ENCODE results near the gene SLC39A8.

Gene SLC39A8

GRCh38 chr4:102230194-102230593 lies 115.1 kb downstream of the SLC39A8 start:
- DNase-seq (ENCODE audit: low read depth) = no peak

DNA sequence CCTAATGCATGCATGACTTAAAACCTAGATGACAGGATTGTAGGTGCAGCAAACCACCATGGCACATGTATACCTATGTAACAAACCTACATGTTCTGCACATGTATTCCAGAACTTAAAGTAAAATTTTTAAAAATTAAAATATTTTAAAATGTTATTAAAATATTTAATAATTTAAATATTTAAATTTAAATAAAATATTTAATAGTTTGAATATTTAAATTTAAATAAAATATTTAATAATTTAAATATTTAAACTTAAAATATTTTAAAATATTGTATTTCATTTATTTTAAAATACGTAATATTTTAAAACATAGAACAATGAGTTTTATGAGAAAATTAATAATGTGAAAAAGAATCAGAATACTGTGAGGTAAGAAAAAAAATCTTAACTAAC lies 117.9 kb downstream of the SLC39A8 start:
- no peak for DNase-seq (ENCODE audit: low read depth)

- DNase-seq (ENCODE audit: low read depth) = no peak
Measured at GRCh38 chr4:102223461-102223860, 121.8 kb downstream of the SLC39A8 start.

DNA sequence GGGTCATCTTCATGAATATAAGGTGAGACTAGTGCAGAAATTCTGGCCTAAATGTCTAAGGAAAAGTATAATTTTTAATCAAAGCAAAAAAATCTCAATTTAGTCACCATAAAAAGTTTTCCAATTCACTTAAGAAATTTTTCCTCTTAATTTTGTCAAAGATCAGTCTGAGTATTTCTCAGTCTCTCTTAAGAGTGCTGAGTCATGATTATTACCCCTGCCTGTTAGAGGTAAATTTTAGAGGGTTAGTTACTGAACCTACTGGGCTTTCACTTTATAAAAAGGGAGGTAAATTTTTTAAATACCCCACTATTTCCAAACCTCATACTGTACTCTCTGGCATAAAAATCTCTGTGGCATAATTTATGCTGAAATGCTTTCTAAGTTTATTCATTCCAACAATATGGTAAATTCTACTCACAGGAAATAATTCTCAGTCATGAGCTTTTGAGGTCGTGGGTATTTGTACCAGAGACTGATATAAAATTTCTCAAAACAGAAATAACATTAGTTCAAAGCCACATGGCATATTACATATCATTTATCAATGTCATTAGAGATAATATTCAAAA lies 122.4 kb downstream of the SLC39A8 start:
- DNase-seq (ENCODE audit: low read depth) = no peak

DNA sequence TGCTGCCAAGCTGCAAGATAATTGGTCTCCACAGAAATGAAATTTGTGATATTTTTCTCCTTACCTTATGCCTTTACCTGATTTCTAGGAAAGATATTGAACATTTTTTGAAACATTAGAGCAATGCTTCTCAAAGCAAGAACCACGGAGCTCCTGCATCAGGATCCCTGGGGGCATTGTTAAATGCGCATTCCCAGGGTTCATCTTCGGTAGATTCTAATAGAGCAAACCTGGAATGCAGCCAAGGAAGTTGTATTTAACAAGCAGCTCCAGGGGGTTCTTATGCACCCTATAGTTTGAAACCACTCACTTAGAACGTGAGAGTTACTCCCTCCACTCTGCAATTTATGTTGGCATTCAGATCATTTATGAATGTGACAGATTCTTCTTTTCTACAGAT lies 126.2 kb downstream of the SLC39A8 start:
- no peak for DNase-seq (ENCODE audit: low read depth)

DNA sequence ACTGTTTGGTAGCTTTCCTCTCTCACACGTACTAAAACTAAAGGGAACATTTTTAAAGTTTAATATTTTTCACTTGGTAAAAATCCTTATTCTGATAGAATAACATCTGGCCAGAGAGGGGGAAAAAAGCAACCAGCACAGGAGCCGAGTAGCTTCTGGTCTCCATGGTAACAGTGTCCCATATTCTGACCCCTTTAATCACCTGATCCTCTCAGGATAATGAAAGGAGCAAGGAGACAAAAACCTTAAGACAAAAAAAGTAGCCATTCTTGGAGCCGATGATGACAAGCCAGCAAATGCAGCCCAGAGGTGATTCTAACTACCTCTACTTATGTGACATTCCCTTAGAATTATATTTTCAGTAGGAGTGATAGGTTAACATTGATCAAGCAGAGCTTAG lies 126.6 kb downstream of the SLC39A8 start:
- DNase-seq (ENCODE audit: low read depth) = no peak

DNA sequence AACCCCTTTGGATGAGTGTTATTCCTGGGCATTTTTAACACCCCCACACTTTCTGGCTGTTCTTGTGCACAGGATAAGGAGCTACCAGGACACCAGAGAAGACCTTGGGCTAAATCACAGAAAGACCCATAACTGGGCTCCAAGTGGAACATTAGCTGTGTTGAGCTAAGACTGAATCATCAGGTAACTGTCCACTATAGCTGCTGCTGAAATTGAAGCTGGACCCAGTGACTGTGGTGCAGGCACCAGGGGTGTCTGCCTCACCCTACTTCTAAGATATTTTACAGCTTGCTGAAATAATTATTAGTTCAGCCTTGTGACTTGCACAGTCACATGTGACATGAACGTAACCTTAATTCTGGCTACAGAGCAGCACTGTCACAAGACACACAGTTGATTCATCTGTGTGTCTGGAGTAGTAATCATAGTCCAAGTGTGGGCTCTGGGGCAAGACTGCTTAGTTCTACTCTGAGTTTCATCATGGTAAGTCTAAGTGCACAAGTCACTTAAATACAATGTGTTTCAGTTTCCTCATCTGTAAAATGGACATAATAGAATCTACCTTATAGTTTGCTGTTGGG lies 127.4 kb downstream of the SLC39A8 start:
- DNase-seq (ENCODE audit: low read depth) = no peak

GRCh38 chr4:102217345-102217744 lies 127.9 kb downstream of the SLC39A8 start:
- DNase-seq (ENCODE audit: low read depth) = no peak

- no peak for DNase-seq (ENCODE audit: low read depth)
Measured at GRCh38 chr4:102216666-102217065, 128.6 kb downstream of the SLC39A8 start.

GRCh38 chr4:102213031-102213430 lies 132.3 kb downstream of the SLC39A8 start:
- no peak for DNase-seq (ENCODE audit: low read depth)

Data from activated T-cell treated with anti-CD3 and anti-CD28 coated beads for 48 hours (primary cell).